SK-N-SH treated with all-trans-retinoic acid at 6 μM for 48 hours (cell line): ENCODE results near the gene ORM1.

Experiments used
- BACH2 ChIP-seq: fragments of 250-450 bp; sonication (Bioruptor Pico); IDR thresholded peaks from 2 replicates; pipeline ENCODE4 v1.9.0; 2021; ENCODE audit warnings: mild to moderate bottlenecking, borderline replicate concordance
- TCF4 ChIP-seq: fragments of 250-450 bp; sonication (Bioruptor Pico); IDR thresholded peaks from 2 replicates; pipeline ENCODE4 v1.8.0; 2021; ENCODE audit warnings: mild to moderate bottlenecking, moderate library complexity, borderline replicate concordance
- ZNF70 ChIP-seq: fragments of 450-650 bp; formaldehyde crosslinking; IDR thresholded peaks from 2 replicates; pipeline ENCODE4 v1.5.0; 2020; ENCODE audit warnings: mild to moderate bottlenecking, moderate library complexity
- TF ChIP-seq, protein P1 (sequence below): fragments of 250-450 bp; sonication (Bioruptor Pico); IDR thresholded peaks from 2 replicates; pipeline ENCODE4 v1.8.0; 2020; ENCODE audit warnings: mild to moderate bottlenecking, moderate library complexity, borderline replicate concordance

DNA sequence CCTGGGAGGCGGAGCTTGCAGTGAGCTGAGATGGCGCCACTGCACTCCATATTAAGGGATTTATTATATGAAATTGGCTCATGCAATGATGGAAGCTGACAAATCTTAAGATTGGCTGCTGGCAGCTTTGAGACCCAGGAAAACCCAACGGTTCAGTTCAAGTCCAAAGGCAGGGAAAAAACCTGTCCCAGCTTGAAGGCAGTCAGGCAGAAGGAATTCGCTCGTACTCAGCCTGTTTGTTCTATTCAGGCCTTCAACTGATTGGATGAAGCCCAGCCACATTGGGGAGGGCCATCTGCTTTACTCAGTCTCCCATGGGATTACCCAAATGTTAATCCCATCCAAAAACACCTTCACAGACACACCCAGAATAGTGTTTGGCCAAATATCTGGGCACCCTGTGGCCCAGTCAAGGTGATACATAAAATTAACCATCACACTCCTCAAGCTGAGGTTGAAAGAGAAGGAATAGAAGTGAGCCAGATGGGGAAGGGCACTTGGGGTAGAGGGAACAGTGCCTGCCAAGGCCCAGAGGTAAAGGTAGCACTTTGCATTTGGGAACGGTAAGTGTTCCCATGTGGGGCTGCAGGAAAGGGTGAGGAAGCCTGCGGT lies 8.5 kb upstream of the ORM1 start:
- TF ChIP-seq TCF4 (CRISPR knock-in tag), result no peak
- TF ChIP-seq ZNF70 (CRISPR knock-in tag), result no peak
- TF ChIP-seq BACH2 (CRISPR knock-in tag), result no peak
- TF ChIP-seq, protein P1, sequence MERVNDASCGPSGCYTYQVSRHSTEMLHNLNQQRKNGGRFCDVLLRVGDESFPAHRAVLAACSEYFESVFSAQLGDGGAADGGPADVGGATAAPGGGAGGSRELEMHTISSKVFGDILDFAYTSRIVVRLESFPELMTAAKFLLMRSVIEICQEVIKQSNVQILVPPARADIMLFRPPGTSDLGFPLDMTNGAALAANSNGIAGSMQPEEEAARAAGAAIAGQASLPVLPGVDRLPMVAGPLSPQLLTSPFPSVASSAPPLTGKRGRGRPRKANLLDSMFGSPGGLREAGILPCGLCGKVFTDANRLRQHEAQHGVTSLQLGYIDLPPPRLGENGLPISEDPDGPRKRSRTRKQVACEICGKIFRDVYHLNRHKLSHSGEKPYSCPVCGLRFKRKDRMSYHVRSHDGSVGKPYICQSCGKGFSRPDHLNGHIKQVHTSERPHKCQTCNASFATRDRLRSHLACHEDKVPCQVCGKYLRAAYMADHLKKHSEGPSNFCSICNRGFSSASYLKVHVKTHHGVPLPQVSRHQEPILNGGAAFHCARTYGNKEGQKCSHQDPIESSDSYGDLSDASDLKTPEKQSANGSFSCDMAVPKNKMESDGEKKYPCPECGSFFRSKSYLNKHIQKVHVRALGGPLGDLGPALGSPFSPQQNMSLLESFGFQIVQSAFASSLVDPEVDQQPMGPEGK (CRISPR knock-in tag), result no peak
